Epithelial cell of proximal tubule (primary cell): ENCODE data around the gene HOXD9. TPM values are rescaled to one million over a fixed set of nuclear protein-coding genes. Genes with fewer than 3 reads are reported as not detected.
A peak's percentile ranks its signal among the peaks of the same experiment; 100 is the strongest.

ENCODE experiments used
- DNase-seq: peaks from one replicate; pipeline ENCODE4 v3.0.0-alpha.2; 2011; ENCODE audit warnings: low read depth
- H3K4me3 ChIP-seq: 2 replicates; pipeline ENCODE4 v1.5.1; 2011; ENCODE audit warnings: low read depth, mild to moderate bottlenecking, low read length
- total RNA-seq: library from RNA; depleted of rRNA; stranded (reverse); fragments of >200 nt; gene quantifications from 2 replicates; pipeline ENCODE4 v1.2.3, GENCODE V29; 2015
- TF ChIP-seq, protein P1 (sequence below): conservative IDR thresholded peaks from 2 replicates; pipeline ENCODE4 v1.5.1; 2012; ENCODE audit warnings: low read depth, mild to moderate bottlenecking, low read length

The HOXD9 gene
- total RNA-seq, 1 donor from 2014 or later, result 11.5 TPM

DNA sequence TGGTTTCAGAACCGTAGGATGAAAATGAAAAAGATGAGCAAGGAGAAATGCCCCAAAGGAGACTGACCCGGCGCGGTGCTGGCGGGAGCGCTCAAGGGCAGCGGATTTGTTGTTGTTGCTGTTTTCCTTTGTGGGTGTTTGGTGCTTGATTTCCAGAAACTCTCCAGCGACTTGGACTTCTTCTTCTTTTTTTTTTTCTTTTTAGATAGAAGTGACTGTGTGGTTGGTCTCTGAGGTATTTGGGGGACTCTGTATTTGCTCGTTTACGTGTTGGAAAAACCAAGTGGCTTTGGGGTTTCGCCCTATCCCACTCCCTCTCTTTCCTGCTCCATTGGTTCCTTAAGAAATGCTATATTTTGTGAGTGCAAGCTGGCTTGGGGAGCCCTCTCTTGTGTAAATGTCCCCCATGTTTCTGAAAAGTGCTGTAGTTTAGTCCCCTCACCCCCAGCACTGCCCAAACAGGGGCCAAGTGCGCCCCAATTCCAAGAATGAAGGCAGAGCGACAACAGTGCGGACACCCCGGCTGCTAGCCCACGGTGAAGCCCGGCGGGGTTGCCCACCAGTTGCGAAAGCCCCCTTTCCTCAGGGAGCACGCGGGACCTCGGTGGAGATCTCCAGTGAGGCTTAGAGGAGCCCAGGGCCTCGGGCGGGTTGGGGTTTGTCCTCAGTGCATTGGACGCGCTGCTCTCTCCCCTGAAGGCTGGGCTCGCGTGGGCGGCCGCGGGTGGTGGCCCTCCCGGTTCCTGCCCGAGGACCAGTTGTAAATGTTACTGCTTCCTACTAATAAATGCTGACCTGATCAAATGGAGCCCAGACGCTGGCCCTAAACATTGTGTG lies 1.8 kb downstream of the HOXD9 start:
- TF ChIP-seq, protein P1, sequence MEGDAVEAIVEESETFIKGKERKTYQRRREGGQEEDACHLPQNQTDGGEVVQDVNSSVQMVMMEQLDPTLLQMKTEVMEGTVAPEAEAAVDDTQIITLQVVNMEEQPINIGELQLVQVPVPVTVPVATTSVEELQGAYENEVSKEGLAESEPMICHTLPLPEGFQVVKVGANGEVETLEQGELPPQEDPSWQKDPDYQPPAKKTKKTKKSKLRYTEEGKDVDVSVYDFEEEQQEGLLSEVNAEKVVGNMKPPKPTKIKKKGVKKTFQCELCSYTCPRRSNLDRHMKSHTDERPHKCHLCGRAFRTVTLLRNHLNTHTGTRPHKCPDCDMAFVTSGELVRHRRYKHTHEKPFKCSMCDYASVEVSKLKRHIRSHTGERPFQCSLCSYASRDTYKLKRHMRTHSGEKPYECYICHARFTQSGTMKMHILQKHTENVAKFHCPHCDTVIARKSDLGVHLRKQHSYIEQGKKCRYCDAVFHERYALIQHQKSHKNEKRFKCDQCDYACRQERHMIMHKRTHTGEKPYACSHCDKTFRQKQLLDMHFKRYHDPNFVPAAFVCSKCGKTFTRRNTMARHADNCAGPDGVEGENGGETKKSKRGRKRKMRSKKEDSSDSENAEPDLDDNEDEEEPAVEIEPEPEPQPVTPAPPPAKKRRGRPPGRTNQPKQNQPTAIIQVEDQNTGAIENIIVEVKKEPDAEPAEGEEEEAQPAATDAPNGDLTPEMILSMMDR, result no peak
- no peak for DNase-seq
- peak overlapping the region; percentile 73 for H3K4me3 ChIP-seq

DNA sequence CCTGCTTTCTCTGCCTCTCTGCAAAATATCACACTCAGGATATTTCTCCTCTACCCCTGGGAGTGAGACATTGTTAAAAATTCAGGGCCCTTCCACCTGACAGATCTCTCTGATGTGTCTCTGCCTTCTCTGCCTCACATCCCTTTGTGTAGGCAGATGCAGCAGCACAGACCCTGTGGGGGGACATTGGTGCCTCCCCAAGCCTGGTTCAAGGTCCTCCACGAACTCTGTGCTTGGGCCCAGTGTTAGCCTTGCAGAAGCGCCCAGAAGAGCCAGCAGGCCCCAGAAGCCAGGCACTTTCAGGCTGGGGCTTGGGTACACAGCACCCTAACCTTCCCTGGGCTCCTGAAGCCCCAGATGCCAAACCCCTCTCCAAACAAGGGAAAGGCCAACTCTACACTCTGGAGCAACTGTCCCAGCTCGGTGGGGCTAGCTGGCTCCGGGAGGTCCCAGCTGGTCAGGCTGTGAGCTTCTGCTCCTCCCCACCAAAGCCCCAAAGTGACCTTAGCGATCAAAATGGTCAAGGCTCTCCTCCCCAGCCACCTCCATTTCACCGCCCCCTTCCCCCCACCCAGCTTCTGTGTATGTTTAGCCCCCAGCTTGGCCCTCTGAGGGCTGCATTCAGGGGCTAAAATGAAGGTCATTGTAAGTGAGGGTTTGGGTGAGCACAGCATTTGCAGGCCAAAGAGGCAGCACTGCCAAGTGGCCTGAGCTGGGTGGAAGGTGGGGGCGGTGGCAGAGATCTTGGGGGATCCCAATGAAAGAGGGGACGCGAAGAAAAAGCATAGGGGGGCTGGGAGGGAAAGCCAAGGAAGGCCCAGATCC lies 2.6 kb downstream of the HOXD9 start:
- TF ChIP-seq, protein P1, result no peak
- H3K4me3 ChIP-seq, result peak overlapping the region; percentile 73
- DNase-seq, result no peak

DNA sequence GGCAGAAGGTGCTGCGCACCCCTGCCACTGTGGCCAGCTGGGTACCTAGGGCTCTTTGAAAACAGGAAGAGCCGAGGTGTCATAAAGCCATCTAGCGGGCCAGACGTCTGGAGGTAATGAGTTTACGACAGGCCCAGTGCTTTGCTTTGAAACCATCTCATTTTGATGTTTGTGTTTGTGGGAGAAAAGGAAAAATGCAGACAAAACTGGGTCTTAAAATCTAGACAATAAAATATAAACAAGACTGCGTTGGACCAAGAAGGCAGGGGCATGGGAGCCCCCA lies 3.2 kb downstream of the HOXD9 start:
- H3K4me3 ChIP-seq, result no peak overlapping the region
- TF ChIP-seq, protein P1, result no peak
- no peak for DNase-seq

DNA sequence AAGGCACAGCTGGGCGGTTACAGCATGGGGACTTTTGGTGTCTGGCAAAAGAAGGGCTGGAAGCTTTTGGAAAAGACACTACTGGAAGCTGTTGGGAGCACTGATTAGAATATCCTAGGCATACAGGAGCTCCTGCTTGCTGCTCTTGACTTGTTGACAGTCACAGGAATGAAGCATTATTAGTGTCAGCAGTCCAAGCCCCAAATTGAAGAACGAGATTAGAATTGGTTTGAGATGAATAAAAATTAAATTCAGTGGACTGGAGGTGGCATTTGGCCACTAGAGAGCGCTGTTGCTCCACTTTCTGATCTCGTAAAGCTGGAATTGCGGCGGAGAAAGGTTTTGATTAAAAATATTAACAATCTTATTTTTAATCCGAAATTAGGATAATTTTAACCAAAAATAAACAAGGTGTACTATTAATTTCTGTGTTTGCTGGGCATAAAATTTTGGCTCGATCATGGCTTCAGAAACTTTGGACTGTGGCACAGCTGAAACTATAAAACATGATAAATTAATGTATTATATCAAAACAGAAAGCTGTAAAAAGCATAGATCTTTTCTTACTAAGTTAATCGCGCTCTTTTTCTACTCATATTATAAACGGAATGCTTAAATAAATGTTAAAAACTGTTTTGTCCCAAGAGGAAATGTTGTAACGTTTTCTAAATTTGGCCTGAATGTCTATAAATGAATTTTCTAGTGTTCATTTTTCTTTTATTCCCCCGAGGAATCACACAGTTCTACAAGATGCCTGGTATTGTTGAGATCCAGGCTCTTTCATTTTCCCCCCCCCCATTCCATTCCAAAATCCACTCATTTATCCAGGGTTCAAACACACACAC lies 4.6 kb downstream of the HOXD9 start:
- TF ChIP-seq, protein P1, result peak; percentile 81
- no peak for DNase-seq
- peak overlapping the region; percentile 63 for H3K4me3 ChIP-seq

DNA sequence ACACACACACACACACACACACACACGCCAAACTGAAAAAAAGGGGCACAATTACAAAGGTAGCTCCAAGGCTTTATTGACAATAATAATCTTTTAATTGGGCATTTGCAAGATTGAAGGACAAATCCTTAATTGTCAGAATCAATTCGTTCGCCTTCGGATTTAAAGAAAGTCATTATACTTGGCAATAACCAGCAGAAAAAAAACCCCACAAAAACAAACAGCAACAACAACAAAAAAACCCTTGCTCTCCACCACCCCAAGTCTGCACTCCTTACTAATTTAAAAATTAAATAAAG lies 5.2 kb downstream of the HOXD9 start:
- peak overlapping the region; percentile 63 for H3K4me3 ChIP-seq
- no peak for DNase-seq
- TF ChIP-seq, protein P1, result no peak

DNA sequence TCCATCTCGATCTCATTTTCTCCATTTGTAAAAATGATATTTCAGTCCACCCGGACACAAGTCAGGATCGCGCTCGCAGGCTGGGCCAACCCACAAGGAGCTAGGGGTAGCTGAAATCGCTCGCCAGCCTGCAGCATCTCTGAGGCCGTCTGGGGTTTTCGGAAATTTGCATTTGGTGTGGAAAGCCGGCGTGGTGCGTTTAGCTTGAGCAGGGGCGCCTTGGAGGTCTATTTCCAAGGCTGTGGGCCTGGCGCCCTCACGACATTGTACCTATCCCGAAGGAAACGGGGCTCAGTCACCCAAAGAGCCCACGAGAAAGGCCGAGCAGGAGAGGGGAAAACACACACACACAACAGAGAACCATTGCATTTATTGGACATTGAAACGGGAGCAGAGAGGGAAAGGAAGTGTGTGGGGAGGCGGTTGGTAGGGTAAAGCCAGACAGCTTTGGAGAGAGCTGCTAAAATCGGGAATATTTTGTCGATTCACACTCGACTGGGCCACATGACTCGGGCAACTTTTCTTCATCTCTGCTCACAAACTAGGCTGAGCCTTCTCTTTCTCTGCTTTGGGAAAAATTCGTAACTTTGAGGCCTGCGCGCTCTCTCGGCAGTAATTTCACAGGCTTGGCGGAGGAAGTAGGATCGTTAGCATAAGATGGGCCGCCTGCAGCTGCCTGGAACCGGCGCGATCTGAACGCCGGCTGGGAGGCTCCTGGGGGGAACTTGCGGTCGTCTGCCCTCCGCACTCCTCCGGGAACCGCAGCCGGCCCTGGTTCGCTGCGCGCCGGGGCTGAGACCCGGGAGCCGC lies 5.9 kb downstream of the HOXD9 start:
- no peak for DNase-seq
- peak overlapping the region; percentile 63 for H3K4me3 ChIP-seq
- TF ChIP-seq, protein P1, result no peak
